SK-N-SH treated with all-trans-retinoic acid at 6 μM for 48 hours (cell line): Measurements from ENCODE around the gene ARHGEF3.

Experiments used
- CSDC2 ChIP-seq: fragments of 250-450 bp; sonication (Bioruptor Pico); IDR thresholded peaks from 2 replicates; pipeline ENCODE4 v1.5.0; 2020; ENCODE audit warnings: mild to moderate bottlenecking, moderate library complexity
- OSR1 ChIP-seq: fragments of 250-450 bp; sonication (Bioruptor Pico); IDR thresholded peaks from 2 replicates; pipeline ENCODE4 v1.8.0; 2022; ENCODE audit warnings: moderate library complexity, mild to moderate bottlenecking, inconsistent platforms
- TOX ChIP-seq: fragments of 250-450 bp; sonication (Bioruptor Pico); IDR thresholded peaks from 2 replicates; pipeline ENCODE4 v1.8.0; 2021; ENCODE audit warnings: mild to moderate bottlenecking, moderate library complexity, borderline replicate concordance
- ZFP3 ChIP-seq: fragments of 250-450 bp; sonication (Bioruptor Pico); IDR thresholded peaks from 2 replicates; pipeline ENCODE4 v1.5.0; 2020; ENCODE audit warnings: mild to moderate bottlenecking, moderate library complexity
- TF ChIP-seq, protein P1 (sequence below): fragments of 250-450 bp; sonication (Bioruptor Pico); IDR thresholded peaks from 2 replicates; pipeline ENCODE4 v1.5.1; 2021; ENCODE audit warnings: mild to moderate bottlenecking, moderate library complexity
- TF ChIP-seq, protein P2 (sequence below): fragments of 250-450 bp; sonication (Bioruptor Pico); IDR thresholded peaks from 2 replicates; pipeline ENCODE4 v1.8.0; 2020; ENCODE audit warnings: mild to moderate bottlenecking, moderate library complexity, borderline replicate concordance

DNA sequence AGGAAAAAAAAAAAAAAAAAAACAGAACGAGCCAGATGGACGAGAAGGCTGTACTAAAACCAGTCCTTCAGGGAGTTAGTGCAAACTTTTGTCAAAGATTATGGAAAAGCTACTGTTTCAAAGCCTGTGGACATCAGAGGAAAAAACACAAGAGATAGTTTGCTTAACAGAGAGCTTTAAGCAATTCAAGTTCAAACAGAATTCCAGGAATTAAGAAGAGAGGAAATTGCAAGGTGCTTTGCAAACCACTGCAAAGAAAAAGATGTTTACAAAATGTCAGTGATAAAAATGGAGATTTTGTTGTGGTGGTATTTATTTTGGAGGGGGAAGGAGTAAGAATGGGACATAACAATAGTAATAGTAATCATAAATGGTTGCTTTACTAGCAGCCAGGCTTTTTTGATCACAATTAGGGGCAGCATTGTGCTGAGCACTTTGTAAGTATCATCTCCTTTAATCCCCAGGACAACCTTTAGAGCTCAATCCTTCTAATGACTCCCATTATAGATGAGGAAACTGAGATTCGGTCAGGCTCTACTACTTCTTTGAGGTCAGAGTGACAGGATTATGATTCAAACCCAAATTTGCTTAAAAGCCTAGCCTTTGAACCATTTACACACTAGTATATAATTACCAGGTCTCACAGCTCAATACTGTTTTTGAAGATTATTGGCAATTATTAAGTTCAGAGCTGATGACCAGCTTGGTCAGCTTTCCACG is 22.4 kb upstream of the ARHGEF3 start:
- TF ChIP-seq, protein P1, sequence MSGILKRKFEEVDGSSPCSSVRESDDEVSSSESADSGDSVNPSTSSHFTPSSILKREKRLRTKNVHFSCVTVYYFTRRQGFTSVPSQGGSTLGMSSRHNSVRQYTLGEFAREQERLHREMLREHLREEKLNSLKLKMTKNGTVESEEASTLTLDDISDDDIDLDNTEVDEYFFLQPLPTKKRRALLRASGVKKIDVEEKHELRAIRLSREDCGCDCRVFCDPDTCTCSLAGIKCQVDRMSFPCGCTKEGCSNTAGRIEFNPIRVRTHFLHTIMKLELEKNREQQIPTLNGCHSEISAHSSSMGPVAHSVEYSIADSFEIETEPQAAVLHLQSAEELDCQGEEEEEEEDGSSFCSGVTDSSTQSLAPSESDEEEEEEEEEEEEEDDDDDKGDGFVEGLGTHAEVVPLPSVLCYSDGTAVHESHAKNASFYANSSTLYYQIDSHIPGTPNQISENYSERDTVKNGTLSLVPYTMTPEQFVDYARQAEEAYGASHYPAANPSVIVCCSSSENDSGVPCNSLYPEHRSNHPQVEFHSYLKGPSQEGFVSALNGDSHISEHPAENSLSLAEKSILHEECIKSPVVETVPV (CRISPR knock-in tag) = no peak
- TF ChIP-seq ZFP3 (CRISPR knock-in tag) = no peak
- TF ChIP-seq TOX = no peak
- TF ChIP-seq, protein P2, sequence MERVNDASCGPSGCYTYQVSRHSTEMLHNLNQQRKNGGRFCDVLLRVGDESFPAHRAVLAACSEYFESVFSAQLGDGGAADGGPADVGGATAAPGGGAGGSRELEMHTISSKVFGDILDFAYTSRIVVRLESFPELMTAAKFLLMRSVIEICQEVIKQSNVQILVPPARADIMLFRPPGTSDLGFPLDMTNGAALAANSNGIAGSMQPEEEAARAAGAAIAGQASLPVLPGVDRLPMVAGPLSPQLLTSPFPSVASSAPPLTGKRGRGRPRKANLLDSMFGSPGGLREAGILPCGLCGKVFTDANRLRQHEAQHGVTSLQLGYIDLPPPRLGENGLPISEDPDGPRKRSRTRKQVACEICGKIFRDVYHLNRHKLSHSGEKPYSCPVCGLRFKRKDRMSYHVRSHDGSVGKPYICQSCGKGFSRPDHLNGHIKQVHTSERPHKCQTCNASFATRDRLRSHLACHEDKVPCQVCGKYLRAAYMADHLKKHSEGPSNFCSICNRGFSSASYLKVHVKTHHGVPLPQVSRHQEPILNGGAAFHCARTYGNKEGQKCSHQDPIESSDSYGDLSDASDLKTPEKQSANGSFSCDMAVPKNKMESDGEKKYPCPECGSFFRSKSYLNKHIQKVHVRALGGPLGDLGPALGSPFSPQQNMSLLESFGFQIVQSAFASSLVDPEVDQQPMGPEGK (CRISPR knock-in tag) = no peak
- TF ChIP-seq OSR1 (CRISPR knock-in tag) = no peak
- TF ChIP-seq CSDC2 (CRISPR knock-in tag) = no peak
